Neuronal stem cell (in vitro differentiated cells): ENCODE results near the gene HOXA11.

Experiments used
- DNase-seq: peaks from one replicate; pipeline ENCODE4 v3.0.0-alpha.2; 2013; ENCODE audit warnings: low spot score
- H2AFZ ChIP-seq: one replicate; pipeline ENCODE4 v1.6.1; 2013; ENCODE audit warnings: mild to moderate bottlenecking, low read length, inconsistent platforms
- H2AK5ac ChIP-seq: 2 replicates; pipeline ENCODE4 v1.6.1; 2013; ENCODE audit warnings: low read depth, mild to moderate bottlenecking, inconsistent platforms, low read length, moderate library complexity, mixed read lengths
- H2BK120ac ChIP-seq: 2 replicates; pipeline ENCODE4 v1.6.1; 2013; ENCODE audit warnings: low read depth, mild to moderate bottlenecking, inconsistent platforms, low read length, moderate library complexity, mixed read lengths
- H2BK12ac ChIP-seq: one replicate; pipeline ENCODE4 v1.6.1; 2013; ENCODE audit warnings: low read length, inconsistent platforms
- H2BK15ac ChIP-seq: 2 replicates; pipeline ENCODE4 v1.6.1; 2013; ENCODE audit warnings: mild to moderate bottlenecking, low read length, inconsistent platforms, mixed read lengths
- H2BK5ac ChIP-seq: one replicate; pipeline ENCODE4 v1.6.1; 2013; ENCODE audit warnings: inconsistent platforms, mild to moderate bottlenecking, low read length, moderate library complexity
- H3K14ac ChIP-seq: one replicate; pipeline ENCODE4 v1.6.1; 2013; ENCODE audit warnings: low read length, inconsistent platforms
- H3K18ac ChIP-seq: 2 replicates; pipeline ENCODE4 v1.6.1; 2013; ENCODE audit warnings: low read length, inconsistent platforms
- H3K23ac ChIP-seq: 2 replicates; pipeline ENCODE4 v1.6.1; 2013; ENCODE audit warnings: low read depth, mild to moderate bottlenecking, mixed read lengths, low read length, inconsistent platforms; ENCODE audit not compliant: poor library complexity
- H3K27ac ChIP-seq: replicated peaks from 3 replicates; pipeline ENCODE4 v1.5.1; 2013; ENCODE audit warnings: low read length, inconsistent platforms
- H3K27me3 ChIP-seq, 3 experiments: 2 replicates each; pipeline ENCODE4 v1.6.1; 2013; ENCODE audit warnings: low read length in 3 of 3, mild to moderate bottlenecking in 2 of 3, inconsistent platforms in 1 of 3, low read depth in 1 of 3, mixed read lengths in 1 of 3, moderate library complexity in 1 of 3; ENCODE audit not compliant: control insufficient read depth in 3 of 3, insufficient read depth in 3 of 3
- H3K36me3 ChIP-seq, 2 donors: replicated peaks in 1 of 2; 2 replicates each; pipeline ENCODE4 v1.6.1; 2013; ENCODE audit warnings: low read length in 2 of 2; ENCODE audit not compliant: control insufficient read depth in 2 of 2, insufficient read depth in 2 of 2
- H3K4ac ChIP-seq: 2 replicates; pipeline ENCODE4 v1.6.1; 2013; ENCODE audit warnings: inconsistent platforms, mild to moderate bottlenecking, low read length, moderate library complexity
- H3K4me1 ChIP-seq, 2 donors: 1 replicate in 1 of 2; 2 replicates in 1 of 2; pipeline ENCODE4 v1.6.1; 2013; ENCODE audit warnings: low read length in 2 of 2, low read depth in 1 of 2; ENCODE audit not compliant: control insufficient read depth in 2 of 2, insufficient read depth in 1 of 2
- H3K4me2 ChIP-seq: one replicate; pipeline ENCODE4 v1.6.1; 2013; ENCODE audit warnings: mild to moderate bottlenecking, low read length, inconsistent platforms; ENCODE audit not compliant: insufficient read depth, poor library complexity, severe bottlenecking
- H3K4me3 ChIP-seq, 2 donors: 2 replicates each; pipeline ENCODE4 v1.5.1; 2013; ENCODE audit warnings: low read length in 2 of 2, mild to moderate bottlenecking in 2 of 2, inconsistent platforms in 1 of 2, moderate library complexity in 1 of 2
- H3K79me1 ChIP-seq: one replicate; pipeline ENCODE4 v1.6.1; 2013; ENCODE audit warnings: low read depth, mild to moderate bottlenecking, inconsistent platforms, low read length, moderate library complexity
- H3K9ac ChIP-seq: one replicate; pipeline ENCODE4 v1.6.1; 2013; ENCODE audit warnings: mild to moderate bottlenecking, low read depth, low read length, inconsistent platforms; ENCODE audit not compliant: poor library complexity
- H3K9me3 ChIP-seq, 2 donors: replicated peaks in 1 of 2; 2 replicates each; pipeline versions ENCODE3 to v1.6.1; 2013; ENCODE audit warnings: low read length in 2 of 2, mild to moderate bottlenecking in 2 of 2, inconsistent platforms in 1 of 2, low read depth in 1 of 2, mixed read lengths in 1 of 2, moderate library complexity in 1 of 2; ENCODE audit not compliant: control insufficient read depth in 2 of 2, insufficient read depth in 1 of 2
- H4K8ac ChIP-seq: one replicate; pipeline ENCODE4 v1.6.1; 2013; ENCODE audit warnings: low read depth, mild to moderate bottlenecking, inconsistent platforms, low read length, moderate library complexity
- H4K91ac ChIP-seq: one replicate; pipeline ENCODE4 v1.6.1; 2013; ENCODE audit warnings: low read length, low read depth, mild to moderate bottlenecking, inconsistent platforms; ENCODE audit not compliant: poor library complexity
- WGBS, 2 donors: extraction: QIAGEN DNeasy Blood & Tissue Kit; methylation state at CpG; one replicate each; pipeline ENCODE4 v1.1.7; 2013; ENCODE audit warnings: missing lambda C conversion rate in 2 of 2, mixed read lengths in 1 of 2; ENCODE audit not compliant: insufficient read length in 2 of 2, insufficient replicate concordance in 1 of 2; ENCODE audit errors: extremely low coverage in 2 of 2; 5-methylcytosine and 5-hydroxymethylcytosine counted together

The HOXA11 gene

GRCh38 chr7:27175626-27176523 lies 9.2 kb downstream of the HOXA11 start:
- H2BK15ac ChIP-seq = no peak overlapping the region
- H3K36me3 ChIP-seq = no peaks in the 10 kb centered on the region
- H3K27ac ChIP-seq = no peak overlapping the region
- peak overlapping the region; percentile 78 for H2AFZ ChIP-seq
- H3K27me3 ChIP-seq = peaks cover 69 to 100% (median 97%) of the 10 kb centered on the region in 3 experiments
- H3K14ac ChIP-seq = peak overlapping the region; percentile 58
- no peak overlapping the region for H2AK5ac ChIP-seq
- H3K79me1 ChIP-seq = no peaks in the 10 kb centered on the region
- WGBS, 2 donors = no CpG with 5 or more reads among the region's 40 CpGs
- peaks cover 2 to 17% of the 10 kb centered on the region in 2 donors for H3K9me3 ChIP-seq
- no peak overlapping the region for H3K4me3 ChIP-seq
- H2BK5ac ChIP-seq = no peak overlapping the region
- H3K4me2 ChIP-seq = no peak overlapping the region
- no peak overlapping the region for H3K4ac ChIP-seq
- H3K18ac ChIP-seq = no peak overlapping the region
- no peak for DNase-seq
- H4K8ac ChIP-seq = no peak overlapping the region
- H3K4me1 ChIP-seq = no peaks in the 10 kb centered on the region
- no peak overlapping the region for H2BK120ac ChIP-seq
- H3K23ac ChIP-seq = no peak overlapping the region
- no peak overlapping the region for H2BK12ac ChIP-seq
- H3K9ac ChIP-seq = no peak overlapping the region
- no peak overlapping the region for H4K91ac ChIP-seq

GRCh38 chr7:27174874-27175625 lies 10.0 kb downstream of the HOXA11 start:
- Histone ChIP-seq H3K23ac (no peak overlapping the region), H4K91ac (no peak overlapping the region), H2AFZ (peak overlapping the region; percentile 78), H2BK5ac (no peak overlapping the region), H2BK120ac (no peak overlapping the region), H3K18ac (no peak overlapping the region), H2BK12ac (no peak overlapping the region), H3K4me1 (no peaks in the 10 kb centered on the region), H3K4ac (no peak overlapping the region), H2BK15ac (no peak overlapping the region), H3K79me1 (no peaks in the 10 kb centered on the region), H3K14ac (no peak overlapping the region), H3K27ac (no peak overlapping the region), H4K8ac (no peak overlapping the region), H3K4me2 (no peak overlapping the region), H3K27me3 (peaks cover 68 to 100% (median 92%) of the 10 kb centered on the region in 3 experiments), H2AK5ac (no peak overlapping the region), H3K4me3 (no peak overlapping the region), H3K36me3 (no peaks in the 10 kb centered on the region), H3K9ac (no peak overlapping the region), H3K9me3 (peaks cover 2 to 17% of the 10 kb centered on the region in 2 donors)
- DNase-seq = no peak
- WGBS, 2 donors = no CpG with 5 or more reads among the region's 12 CpGs

GRCh38 chr7:27173956-27174873 lies 10.8 kb downstream of the HOXA11 start, which contains the start of gene HOXA10:
Gene HOXA10, minus strand, starts transcription at chr7:27174320. Its CDS starts 14 bp downstream, at chr7:27174306.
- no peak within 1 kb of the TSS for H4K91ac ChIP-seq
- H3K23ac ChIP-seq = peak within 1 kb of the TSS; percentile 80
- H2AK5ac ChIP-seq = no peak within 1 kb of the TSS
- WGBS, 2 donors = no CpG with 5 or more reads among the region's 82 CpGs
- peak within 1 kb of the TSS; percentile 39 for H2BK5ac ChIP-seq
- H3K4ac ChIP-seq = no peak within 1 kb of the TSS
- no peaks in the 10 kb centered on the region for H3K36me3 ChIP-seq
- H2BK120ac ChIP-seq = no peak within 1 kb of the TSS
- H2AFZ ChIP-seq = peak within 1 kb of the TSS; percentile 85
- H3K27me3 ChIP-seq = peaks cover 70 to 99% (median 92%) of the 10 kb centered on the region in 3 experiments
- H3K4me1 ChIP-seq = no peaks in the 10 kb centered on the region
- H3K79me1 ChIP-seq = no peaks in the 10 kb centered on the region
- no peak within 1 kb of the TSS for H3K9ac ChIP-seq
- no peak within 1 kb of the TSS for H4K8ac ChIP-seq
- no peak within 1 kb of the TSS for H3K4me3 ChIP-seq
- peaks cover 2 to 13% of the 10 kb centered on the region in 2 donors for H3K9me3 ChIP-seq
- peak within 1 kb of the TSS; percentile 11 for H3K4me2 ChIP-seq
- H2BK15ac ChIP-seq = no peak within 1 kb of the TSS
- H3K18ac ChIP-seq = no peak within 1 kb of the TSS
- DNase-seq = no peak
- no peak within 1 kb of the TSS for H3K14ac ChIP-seq
- no peak within 1 kb of the TSS for H3K27ac ChIP-seq
- H2BK12ac ChIP-seq = no peak within 1 kb of the TSS
